Inferior parietal cortex (tissue), 1 donor: Measurements from ENCODE around the gene ANKS4B.
"Not testable (repeated sequence)": the region's sequence is repeated elsewhere in the genome, so short reads cannot be mapped to it uniquely, and the experiment has no call there.

Source experiments
- DNase-seq: peaks from one replicate; pipeline ENCODE4 v3.0.0-alpha.2; 2016; ENCODE audit errors: extremely low spot score

Gene ANKS4B

GRCh38 chr16:21218153-21218552, 15.3 kb upstream of the ANKS4B start:
- DNase-seq: no peak

DNA sequence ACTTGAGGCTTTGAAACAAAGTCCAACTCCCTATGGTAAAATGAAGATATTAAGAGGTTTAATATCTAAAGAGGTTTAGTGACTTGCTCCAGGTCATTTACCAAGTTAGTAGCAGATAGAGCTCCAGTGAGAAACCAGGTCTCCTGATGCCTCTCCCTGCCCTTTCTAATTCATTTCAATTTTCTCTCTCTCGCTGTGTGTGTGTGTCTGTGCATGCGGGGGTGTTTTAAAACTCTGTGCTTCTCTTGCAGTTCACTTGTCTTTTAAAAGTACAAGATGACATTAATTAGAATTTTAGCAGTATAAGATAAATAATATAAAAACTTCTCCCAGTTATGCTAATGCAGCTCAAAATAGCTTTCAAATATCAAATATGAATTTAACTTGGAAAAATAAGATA, 13.9 kb upstream of the ANKS4B start:
- DNase-seq: no peak

- no peak for DNase-seq
Measured at GRCh38 chr16:21222495-21223337, 10.8 kb upstream of the ANKS4B start.

GRCh38 chr16:21223787-21224186, 9.7 kb upstream of the ANKS4B start:
- no peak for DNase-seq

- no peak for DNase-seq
Measured at GRCh38 chr16:21224800-21225199, 8.7 kb upstream of the ANKS4B start.

- DNase-seq: peak; percentile 68
Measured at GRCh38 chr16:21226749-21227148, 6.8 kb upstream of the ANKS4B start.

GRCh38 chr16:21227866-21228265, 5.6 kb upstream of the ANKS4B start:
- DNase-seq: no peak

DNA sequence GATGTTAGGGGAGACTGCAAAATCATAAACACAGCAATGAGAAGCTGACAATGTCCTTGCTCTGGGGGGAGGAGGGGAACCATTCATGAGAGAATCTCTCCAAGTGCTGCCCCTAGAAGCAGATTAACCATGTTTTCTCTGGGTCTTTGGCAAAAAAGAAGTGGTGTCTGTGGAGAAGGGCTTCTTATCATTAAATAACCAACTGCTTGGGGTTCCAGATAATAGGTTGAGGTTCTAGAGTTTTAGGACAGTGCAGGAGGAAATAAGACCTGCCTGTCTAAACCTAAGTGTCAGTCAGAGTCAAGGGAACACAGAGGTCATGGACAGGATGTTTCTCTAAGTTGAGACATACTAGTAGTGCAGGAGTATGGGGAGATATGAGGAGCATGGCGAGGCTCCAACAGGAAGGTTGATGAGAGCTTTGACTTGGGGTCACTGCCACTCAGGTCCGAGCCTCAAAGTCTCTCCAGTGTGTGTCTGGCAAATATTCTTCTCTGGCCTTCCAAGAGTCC, 5.1 kb upstream of the ANKS4B start:
- no peak for DNase-seq

- no peak for DNase-seq
Measured at GRCh38 chr16:21233045-21233520, 416 bp upstream of the ANKS4B start.

DNA sequence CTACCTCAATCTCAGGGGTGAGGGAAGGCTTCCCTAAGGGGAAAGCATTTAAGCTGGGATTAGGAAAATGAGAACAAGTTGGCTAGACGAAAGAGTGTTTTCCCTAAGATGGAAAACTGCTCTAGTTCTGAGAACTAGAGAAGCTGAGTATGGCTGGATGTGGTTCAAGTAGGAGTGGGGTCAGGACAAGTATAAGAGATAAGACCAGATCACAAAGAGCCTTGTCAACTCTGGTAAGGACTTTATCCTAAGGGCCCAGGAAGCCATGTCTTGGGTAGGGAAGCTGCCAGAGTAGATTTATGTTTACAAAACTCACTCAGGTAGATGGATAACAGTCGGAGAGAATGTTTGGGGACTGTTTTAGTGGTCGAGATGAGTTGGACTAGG, 1.7 kb downstream of the ANKS4B start:
- no peak for DNase-seq

- DNase-seq: no peak
Measured at GRCh38 chr16:21236831-21237230, 3.3 kb downstream of the ANKS4B start.

DNA sequence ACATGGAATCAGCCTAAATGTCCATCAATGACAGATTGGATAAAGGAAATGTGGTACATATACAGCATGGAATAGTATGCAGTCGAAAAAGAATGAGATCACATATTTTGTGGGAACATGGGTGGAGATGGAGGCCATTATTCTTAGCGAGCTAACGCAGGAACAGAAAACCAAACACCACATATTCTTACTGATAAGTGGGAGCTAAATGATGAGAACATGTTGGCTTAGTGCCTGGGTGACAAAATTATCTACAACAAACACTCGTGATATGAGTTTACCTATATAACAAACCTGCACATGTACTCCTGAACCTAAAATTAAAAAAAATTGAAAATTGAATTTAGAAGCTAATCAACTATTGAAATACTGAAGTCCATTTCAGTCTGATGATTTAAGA, 6.1 kb downstream of the ANKS4B start:
- DNase-seq: no peak

- DNase-seq: no peak
Measured at GRCh38 chr16:21242756-21243155, 9.3 kb downstream of the ANKS4B start.

DNA sequence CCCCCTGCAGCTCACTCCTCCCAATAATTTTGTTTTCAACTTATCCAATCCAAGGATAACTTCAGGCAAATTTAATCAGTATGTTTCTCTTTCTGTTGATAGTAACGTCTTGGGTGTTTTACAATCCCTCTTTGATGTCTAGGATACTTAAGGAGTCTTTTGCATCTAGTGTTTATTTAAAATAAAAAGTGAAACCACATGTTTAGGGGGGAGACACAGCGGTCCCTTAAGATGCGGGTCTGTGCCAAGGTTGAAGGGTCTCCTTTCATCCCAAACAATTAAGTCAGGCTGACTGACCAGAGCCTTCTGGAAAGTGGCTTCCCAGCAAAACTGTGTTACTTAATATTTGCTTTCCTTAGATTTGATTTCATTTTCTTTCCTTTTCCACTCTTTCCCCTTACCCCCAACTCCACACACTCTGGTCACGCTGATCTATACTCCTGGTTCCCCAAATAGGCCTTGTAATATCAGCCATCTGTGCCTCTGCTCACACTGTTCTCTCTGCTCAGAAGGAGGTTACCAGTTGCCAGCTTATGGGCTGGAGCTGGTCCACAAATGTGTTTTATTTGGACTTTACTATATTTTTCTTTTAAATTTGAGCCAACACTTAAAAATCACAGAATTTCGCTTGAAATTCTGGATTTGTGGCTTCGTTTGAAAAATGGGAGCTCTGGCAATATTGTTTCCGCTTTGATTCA, 11.2 kb downstream of the ANKS4B start:
- peak; percentile 36 for DNase-seq

DNA sequence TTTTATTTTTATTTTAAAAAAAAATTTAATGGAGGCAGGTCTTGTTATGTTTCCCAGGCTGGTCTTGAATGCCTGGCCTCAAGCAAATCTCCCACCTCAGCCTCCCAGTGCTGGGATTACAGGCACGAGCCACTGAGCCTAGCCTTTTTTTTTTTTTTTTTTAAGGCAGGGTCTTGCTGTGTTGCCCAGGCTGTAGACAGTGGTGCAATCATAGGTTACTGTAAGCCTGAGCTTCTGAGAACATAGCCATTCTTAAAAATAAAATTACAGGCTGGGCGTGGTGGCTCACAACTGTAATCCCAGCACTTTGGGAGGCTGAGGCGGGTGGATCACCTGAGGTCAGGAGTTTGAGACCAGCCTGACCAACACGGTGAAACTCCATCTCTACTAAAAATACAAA, 14.7 kb downstream of the ANKS4B start:
- not testable (repeated sequence) for DNase-seq

DNA sequence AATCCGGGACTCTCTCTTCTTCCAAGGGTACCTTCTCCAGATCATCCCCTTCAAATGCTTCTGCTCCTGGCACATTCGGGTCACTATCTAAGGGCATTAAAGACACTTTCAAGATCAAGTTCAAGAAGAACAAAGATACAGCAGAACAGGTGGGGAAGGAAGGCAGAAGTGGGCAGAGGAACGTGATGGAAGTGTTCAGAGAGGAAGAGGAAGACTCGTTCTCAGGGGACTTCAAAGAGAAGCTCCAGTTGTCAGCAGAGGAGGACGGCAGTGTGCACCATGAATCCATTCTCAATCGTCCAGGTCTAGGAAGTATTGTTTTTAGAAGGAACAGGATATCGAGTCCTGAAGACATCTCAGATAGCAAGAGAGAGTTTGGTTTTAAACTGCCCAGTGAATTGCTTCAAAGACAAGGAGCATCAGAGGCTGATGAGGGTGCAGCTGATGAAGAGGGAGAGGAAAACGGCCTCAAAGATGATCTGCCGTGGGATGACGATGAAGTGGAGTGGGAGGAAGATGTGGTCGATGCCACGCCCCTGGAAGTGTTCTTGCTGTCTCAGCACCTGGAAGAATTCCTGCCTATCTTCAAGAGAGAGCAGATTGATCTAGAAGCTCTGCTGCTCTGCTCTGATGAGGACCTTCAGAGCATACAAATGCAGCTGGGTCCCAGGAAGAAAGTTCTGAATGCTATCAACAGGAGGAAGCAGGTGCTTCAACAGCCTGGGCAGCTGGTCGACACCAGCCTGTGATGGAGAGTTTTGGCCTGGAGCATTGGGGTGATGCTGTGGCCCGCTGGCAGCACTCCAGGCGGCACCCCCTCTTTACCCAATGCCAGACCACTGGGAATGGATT, 16.8 kb downstream of the ANKS4B start:
- DNase-seq: no peak

GRCh38 chr16:21253470-21253869, 20.0 kb downstream of the ANKS4B start:
- no peak for DNase-seq

DNA sequence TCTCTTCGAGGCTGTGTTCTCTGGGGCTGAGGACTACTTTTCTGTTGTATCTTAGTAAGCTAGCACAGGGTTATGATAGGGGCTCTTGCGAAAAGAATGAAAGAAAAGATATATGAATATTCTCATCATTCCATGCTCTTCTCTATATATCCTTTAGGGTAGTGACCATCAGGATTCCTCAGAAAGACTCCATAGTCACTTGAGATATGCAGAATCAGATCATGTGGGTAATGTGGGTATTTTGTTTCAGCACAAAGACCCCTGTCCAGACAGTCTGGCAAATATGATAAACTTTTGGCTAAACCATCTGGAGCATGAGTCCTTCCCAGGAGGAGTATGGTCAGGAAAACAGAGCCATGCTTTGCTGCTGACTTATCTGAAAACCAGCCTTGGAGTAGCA, 23.1 kb downstream of the ANKS4B start:
- DNase-seq: no peak

GRCh38 chr16:21257284-21257683, 23.8 kb downstream of the ANKS4B start:
- DNase-seq: no peak

GRCh38 chr16:21260870-21261791, 27.6 kb downstream of the ANKS4B start:
- no peak for DNase-seq
